ENCODE measurements around the gene SNU13.
"Not testable (repeated sequence)": the region's sequence is repeated elsewhere in the genome, so short reads cannot be mapped to it uniquely, and the experiment has no call there.

SNU13 gene

GRCh38 chr22:41647771-41648170 lies 40.9 kb downstream of the SNU13 start:
- DNase-seq (ENCODE audit: low read depth in 4 of 4, low spot score in 1 of 4): no peak

GRCh38 chr22:41642331-41643110 lies 46.1 kb downstream of the SNU13 start:
- no peak for DNase-seq (ENCODE audit: low read depth in 4 of 4, low spot score in 1 of 4)

- DNase-seq (ENCODE audit: low read depth in 4 of 4, low spot score in 1 of 4): no peak
Observed at GRCh38 chr22:41641854-41642253, 46.8 kb downstream of the SNU13 start.

GRCh38 chr22:41638748-41639147 lies 49.9 kb downstream of the SNU13 start:
- no peak for DNase-seq (ENCODE audit: low read depth in 4 of 4, low spot score in 1 of 4)

- DNase-seq (ENCODE audit: low read depth in 4 of 4, low spot score in 1 of 4): no peak
Observed at GRCh38 chr22:41638124-41638523, 50.5 kb downstream of the SNU13 start.

GRCh38 chr22:41637623-41638022 lies 51.0 kb downstream of the SNU13 start:
- not testable (repeated sequence) for DNase-seq (ENCODE audit: low read depth in 4 of 4, low spot score in 1 of 4)

GRCh38 chr22:41636467-41636866 lies 52.2 kb downstream of the SNU13 start:
- no peak for DNase-seq (ENCODE audit: low read depth in 4 of 4, low spot score in 1 of 4)

GRCh38 chr22:41634610-41635009 lies 54.1 kb downstream of the SNU13 start:
- not testable (repeated sequence) for DNase-seq (ENCODE audit: low read depth in 4 of 4, low spot score in 1 of 4)

- DNase-seq (ENCODE audit: low read depth in 4 of 4, low spot score in 1 of 4): not testable (repeated sequence)
Observed at GRCh38 chr22:41631615-41632014, 57.1 kb downstream of the SNU13 start.

- DNase-seq (ENCODE audit: low read depth in 4 of 4, low spot score in 1 of 4): not testable (repeated sequence)
Observed at GRCh38 chr22:41631115-41631514, 57.6 kb downstream of the SNU13 start.

- DNase-seq (ENCODE audit: low read depth in 4 of 4, low spot score in 1 of 4): no peak
Observed at GRCh38 chr22:41625577-41625976, 63.1 kb downstream of the SNU13 start.
